ENCODE data around the gene GEN1.

GEN1 gene

GRCh38 chr2:17830053-17831034 lies 76.4 kb downstream of the GEN1 start:
- no peak for DNase-seq

DNA sequence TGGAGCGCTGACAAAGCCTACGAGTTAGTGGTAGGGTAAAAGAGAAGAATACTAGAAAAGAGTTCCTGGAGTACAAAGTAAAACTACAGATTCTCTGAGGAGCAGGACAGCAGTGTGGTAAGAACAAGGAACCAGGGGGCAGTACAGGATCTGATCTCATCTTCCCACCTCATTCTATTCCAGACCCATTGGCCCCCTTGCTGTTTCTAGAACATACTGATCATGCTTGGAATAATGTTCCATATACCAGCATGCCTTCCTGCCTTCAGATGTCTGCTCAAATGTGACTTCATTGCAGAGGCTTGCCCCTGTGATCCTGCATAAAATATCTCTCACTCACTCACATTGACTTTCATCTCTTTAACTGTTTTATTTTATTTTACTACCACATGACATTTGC lies 81.6 kb downstream of the GEN1 start:
- no peak for DNase-seq

Measured in NCI-H446 treated with DMSO at 0.1 percent for 48 hours (cell line).